Neural progenitor cell (in vitro differentiated cells): ENCODE measurements around the gene CERS3.

Experiments used
- EZH2 ChIP-seq: fragments of 200-600 bp; sonication (generic); IDR thresholded peaks from 2 replicates; pipeline ENCODE4 v1.6.1; 2017; ENCODE audit warnings: antibody characterized with exemption, mild to moderate bottlenecking, moderate library complexity
- EZH2phosphoT487 ChIP-seq: fragments of 200-600 bp; sonication (generic); IDR thresholded peaks from 2 replicates; pipeline ENCODE4 v1.6.1; 2017; ENCODE audit warnings: antibody characterized with exemption
- TF ChIP-seq, protein P1 (sequence below): fragments of 200-600 bp; sonication (generic); IDR thresholded peaks from 2 replicates; pipeline ENCODE4 v1.5.1; 2017; ENCODE audit warnings: antibody characterized with exemption, mild to moderate bottlenecking

DNA sequence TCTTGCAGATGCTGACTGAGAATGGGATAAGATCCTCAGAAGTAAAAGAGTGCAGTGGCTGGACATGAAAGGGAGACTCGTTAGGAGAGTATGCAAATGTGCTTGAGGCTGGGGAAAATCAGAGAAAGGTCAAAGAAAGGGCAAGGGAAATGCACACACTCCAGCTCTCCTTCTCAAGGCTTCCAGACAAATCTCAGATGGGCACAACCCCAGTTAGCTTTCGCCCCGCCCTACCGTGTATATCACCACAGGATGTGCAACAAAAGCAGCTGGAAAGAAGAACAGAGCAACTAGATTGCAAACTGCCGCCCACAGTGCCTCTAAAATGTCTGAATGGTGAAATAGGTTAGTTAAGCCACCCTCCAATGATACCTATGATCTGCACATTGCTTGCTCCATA is 63.9 kb downstream of the CERS3 start:
- no peak for TF ChIP-seq EZH2
- TF ChIP-seq, protein P1, sequence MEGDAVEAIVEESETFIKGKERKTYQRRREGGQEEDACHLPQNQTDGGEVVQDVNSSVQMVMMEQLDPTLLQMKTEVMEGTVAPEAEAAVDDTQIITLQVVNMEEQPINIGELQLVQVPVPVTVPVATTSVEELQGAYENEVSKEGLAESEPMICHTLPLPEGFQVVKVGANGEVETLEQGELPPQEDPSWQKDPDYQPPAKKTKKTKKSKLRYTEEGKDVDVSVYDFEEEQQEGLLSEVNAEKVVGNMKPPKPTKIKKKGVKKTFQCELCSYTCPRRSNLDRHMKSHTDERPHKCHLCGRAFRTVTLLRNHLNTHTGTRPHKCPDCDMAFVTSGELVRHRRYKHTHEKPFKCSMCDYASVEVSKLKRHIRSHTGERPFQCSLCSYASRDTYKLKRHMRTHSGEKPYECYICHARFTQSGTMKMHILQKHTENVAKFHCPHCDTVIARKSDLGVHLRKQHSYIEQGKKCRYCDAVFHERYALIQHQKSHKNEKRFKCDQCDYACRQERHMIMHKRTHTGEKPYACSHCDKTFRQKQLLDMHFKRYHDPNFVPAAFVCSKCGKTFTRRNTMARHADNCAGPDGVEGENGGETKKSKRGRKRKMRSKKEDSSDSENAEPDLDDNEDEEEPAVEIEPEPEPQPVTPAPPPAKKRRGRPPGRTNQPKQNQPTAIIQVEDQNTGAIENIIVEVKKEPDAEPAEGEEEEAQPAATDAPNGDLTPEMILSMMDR, result no peak
- no peak for TF ChIP-seq EZH2phosphoT487
